MM.1S (cell line): ENCODE data around the gene STN1.

Experiments
- DNase-seq: peaks from one replicate; pipeline ENCODE4 v3.0.0-alpha.2; 2015
- H2AFZ ChIP-seq: fragments of 300-600 bp; sonication (generic); 2 replicates; pipeline ENCODE4 v1.6.0; 2016; ENCODE audit warnings: antibody characterized with exemption, low read length
- H3F3A ChIP-seq: fragments of 300-600 bp; sonication (generic); 2 replicates; pipeline ENCODE4 v1.6.1; 2016; ENCODE audit warnings: mild to moderate bottlenecking, antibody characterized with exemption, low read length, moderate library complexity, mixed read lengths; ENCODE audit not compliant: insufficient read depth
- H3K27ac ChIP-seq: fragments of 300-600 bp; sonication (generic); 2 replicates; pipeline ENCODE4 v1.5.1; 2016; ENCODE audit warnings: mild to moderate bottlenecking, low read length
- H3K27me3 ChIP-seq: fragments of 300-600 bp; sonication (generic); replicated peaks from 2 replicates; pipeline ENCODE4 v1.6.0; 2016; ENCODE audit warnings: low read length; ENCODE audit not compliant: insufficient read depth
- H3K36me3 ChIP-seq: fragments of 300-600 bp; sonication (generic); replicated peaks from 2 replicates; pipeline ENCODE4 v1.6.1; 2016; ENCODE audit warnings: mild to moderate bottlenecking, low read length, mixed read lengths; ENCODE audit not compliant: insufficient read depth
- H3K4me1 ChIP-seq: fragments of 300-600 bp; sonication (generic); 2 replicates; pipeline ENCODE4 v1.6.1; 2016; ENCODE audit warnings: low read length, mixed read lengths
- H3K4me2 ChIP-seq: fragments of 300-600 bp; sonication (generic); 2 replicates; pipeline ENCODE4 v1.6.0; 2016; ENCODE audit warnings: low read depth, low read length
- H3K4me3 ChIP-seq: fragments of 300-600 bp; sonication (generic); 2 replicates; pipeline ENCODE4 v1.5.1; 2016; ENCODE audit warnings: low read length, mixed read lengths
- H3K79me2 ChIP-seq: fragments of 300-600 bp; sonication (generic); 2 replicates; pipeline ENCODE4 v1.6.1; 2016; ENCODE audit warnings: mixed run types, low read length, mixed read lengths
- H3K9ac ChIP-seq: fragments of 300-600 bp; sonication (generic); 2 replicates; pipeline ENCODE4 v1.6.1; 2016; ENCODE audit warnings: low read length, mixed read lengths
- H3K9me2 ChIP-seq: fragments of 300-600 bp; sonication (generic); replicated peaks from 2 replicates; pipeline ENCODE4 v1.6.1; 2016; ENCODE audit warnings: mild to moderate bottlenecking, low read length, mixed read lengths; ENCODE audit not compliant: insufficient read depth
- H3K9me3 ChIP-seq: fragments of 300-600 bp; sonication (generic); replicated peaks from 2 replicates; pipeline ENCODE4 v1.6.1; 2016; ENCODE audit warnings: mild to moderate bottlenecking, low read length, mixed read lengths; ENCODE audit not compliant: insufficient read depth
- H4K20me1 ChIP-seq: fragments of 300-600 bp; sonication (generic); 2 replicates; pipeline ENCODE4 v1.6.1; 2016; ENCODE audit warnings: mild to moderate bottlenecking, low read length, moderate library complexity, mixed read lengths; ENCODE audit not compliant: insufficient read depth
- EZH2 ChIP-seq: fragments of 300-600 bp; sonication (generic); optimal IDR thresholded peaks from 2 replicates; pipeline ENCODE3; 2017; ENCODE audit warnings: low read depth, mild to moderate bottlenecking, antibody characterized with exemption, low read length, mixed read lengths
- EZH2phosphoT487 ChIP-seq: fragments of 300-600 bp; sonication (generic); IDR thresholded peaks from 2 replicates; pipeline ENCODE4 v1.6.1; 2018; ENCODE audit warnings: antibody characterized with exemption, low read length
- TF ChIP-seq, protein P1 (sequence below): fragments of 300-600 bp; sonication (generic); IDR thresholded peaks from 2 replicates; pipeline ENCODE4 v1.5.1; 2016; ENCODE audit warnings: antibody characterized with exemption, low read length, mixed read lengths

Gene STN1

GRCh38 chr10:103835096-103836050 lies 82.6 kb downstream of the STN1 start:
- peaks cover 7% of the 10 kb centered on the region for H3K4me1 ChIP-seq
- H3K9me2 ChIP-seq = no peaks in the 10 kb centered on the region
- H2AFZ ChIP-seq = no peak overlapping the region
- no peaks in the 10 kb centered on the region for H4K20me1 ChIP-seq
- no peak overlapping the region for H3K9ac ChIP-seq
- no peak for DNase-seq
- TF ChIP-seq, protein P1, sequence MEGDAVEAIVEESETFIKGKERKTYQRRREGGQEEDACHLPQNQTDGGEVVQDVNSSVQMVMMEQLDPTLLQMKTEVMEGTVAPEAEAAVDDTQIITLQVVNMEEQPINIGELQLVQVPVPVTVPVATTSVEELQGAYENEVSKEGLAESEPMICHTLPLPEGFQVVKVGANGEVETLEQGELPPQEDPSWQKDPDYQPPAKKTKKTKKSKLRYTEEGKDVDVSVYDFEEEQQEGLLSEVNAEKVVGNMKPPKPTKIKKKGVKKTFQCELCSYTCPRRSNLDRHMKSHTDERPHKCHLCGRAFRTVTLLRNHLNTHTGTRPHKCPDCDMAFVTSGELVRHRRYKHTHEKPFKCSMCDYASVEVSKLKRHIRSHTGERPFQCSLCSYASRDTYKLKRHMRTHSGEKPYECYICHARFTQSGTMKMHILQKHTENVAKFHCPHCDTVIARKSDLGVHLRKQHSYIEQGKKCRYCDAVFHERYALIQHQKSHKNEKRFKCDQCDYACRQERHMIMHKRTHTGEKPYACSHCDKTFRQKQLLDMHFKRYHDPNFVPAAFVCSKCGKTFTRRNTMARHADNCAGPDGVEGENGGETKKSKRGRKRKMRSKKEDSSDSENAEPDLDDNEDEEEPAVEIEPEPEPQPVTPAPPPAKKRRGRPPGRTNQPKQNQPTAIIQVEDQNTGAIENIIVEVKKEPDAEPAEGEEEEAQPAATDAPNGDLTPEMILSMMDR = no peak
- TF ChIP-seq EZH2phosphoT487 = no peak
- TF ChIP-seq EZH2 = no peak
- H3K4me3 ChIP-seq = no peak overlapping the region
- no peaks in the 10 kb centered on the region for H3K9me3 ChIP-seq
- no peaks in the 10 kb centered on the region for H3F3A ChIP-seq
- no peaks in the 10 kb centered on the region for H3K36me3 ChIP-seq
- H3K27me3 ChIP-seq = no peaks in the 10 kb centered on the region
- H3K79me2 ChIP-seq = no peaks in the 10 kb centered on the region
- no peak overlapping the region for H3K27ac ChIP-seq
- no peak overlapping the region for H3K4me2 ChIP-seq

DNA sequence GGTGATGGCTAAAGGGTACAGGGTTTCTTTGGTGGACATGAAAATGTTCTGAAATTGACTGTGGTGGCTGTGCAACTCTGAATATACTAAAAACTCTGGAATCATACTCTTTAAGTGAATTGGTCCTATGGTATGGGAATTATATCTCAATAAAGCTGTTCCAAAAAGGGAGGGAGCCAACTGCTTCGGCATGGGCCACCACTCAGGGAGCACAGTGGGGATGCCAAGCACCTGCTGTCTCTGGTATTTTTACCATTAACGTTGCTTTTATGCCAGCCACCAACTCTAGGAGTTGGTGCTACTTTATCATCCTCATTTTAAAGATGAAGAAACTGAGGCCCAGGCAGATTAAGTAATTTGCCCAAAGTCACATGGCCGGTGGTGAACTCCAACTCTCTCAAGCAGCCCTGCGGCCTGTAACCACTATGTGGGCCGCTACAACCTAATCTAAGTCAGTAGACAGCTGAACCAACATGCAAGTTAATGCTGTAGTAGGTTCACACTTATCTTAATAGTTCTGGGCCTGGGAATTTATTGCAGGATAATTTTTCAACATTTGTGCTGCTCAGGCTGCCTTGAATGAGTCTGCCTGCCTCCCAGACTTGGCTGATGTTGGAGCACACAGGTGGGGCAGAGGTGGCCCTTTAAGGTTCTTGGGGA lies 83.4 kb downstream of the STN1 start:
- peaks cover 7% of the 10 kb centered on the region for H3K4me1 ChIP-seq
- DNase-seq = no peak
- H3K9me2 ChIP-seq = no peaks in the 10 kb centered on the region
- H3F3A ChIP-seq = no peaks in the 10 kb centered on the region
- H3K4me2 ChIP-seq = no peak overlapping the region
- no peaks in the 10 kb centered on the region for H3K79me2 ChIP-seq
- no peaks in the 10 kb centered on the region for H4K20me1 ChIP-seq
- no peak overlapping the region for H3K4me3 ChIP-seq
- H3K9ac ChIP-seq = no peak overlapping the region
- H3K27me3 ChIP-seq = no peaks in the 10 kb centered on the region
- H3K9me3 ChIP-seq = no peaks in the 10 kb centered on the region
- H2AFZ ChIP-seq = no peak overlapping the region
- no peak for TF ChIP-seq EZH2
- no peak for TF ChIP-seq EZH2phosphoT487
- TF ChIP-seq, protein P1 = no peak
- no peaks in the 10 kb centered on the region for H3K36me3 ChIP-seq
- no peak overlapping the region for H3K27ac ChIP-seq

- no peak overlapping the region for H3K27ac ChIP-seq
- H3K4me1 ChIP-seq = peaks cover 7% of the 10 kb centered on the region
- H3F3A ChIP-seq = no peaks in the 10 kb centered on the region
- H3K79me2 ChIP-seq = no peaks in the 10 kb centered on the region
- H3K27me3 ChIP-seq = no peaks in the 10 kb centered on the region
- H2AFZ ChIP-seq = no peak overlapping the region
- TF ChIP-seq EZH2phosphoT487 (no peak), EZH2 (no peak)
- TF ChIP-seq, protein P1 = no peak
- no peaks in the 10 kb centered on the region for H3K9me2 ChIP-seq
- no peak overlapping the region for H3K4me3 ChIP-seq
- H3K4me2 ChIP-seq = no peak overlapping the region
- H3K9ac ChIP-seq = no peak overlapping the region
- H3K36me3 ChIP-seq = no peaks in the 10 kb centered on the region
- H4K20me1 ChIP-seq = no peaks in the 10 kb centered on the region
- H3K9me3 ChIP-seq = no peaks in the 10 kb centered on the region
- DNase-seq = no peak
Measured at GRCh38 chr10:103833731-103834365, 84.1 kb downstream of the STN1 start.
